GM12875 (cell line): Measurements from ENCODE around the gene ERC2.

Source experiments
- H3K4me3 ChIP-seq: one replicate; pipeline ENCODE4 v1.5.1; 2011; ENCODE audit warnings: low read depth, low read length, control low read depth
- TF ChIP-seq, protein P1 (sequence below): IDR thresholded peaks from 2 replicates; pipeline ENCODE4 v1.5.1; 2011; ENCODE audit warnings: low read depth, mild to moderate bottlenecking, control low read depth, inconsistent platforms, low read length, moderate library complexity, borderline replicate concordance; ENCODE audit not compliant: insufficient read depth

ERC2 gene

DNA sequence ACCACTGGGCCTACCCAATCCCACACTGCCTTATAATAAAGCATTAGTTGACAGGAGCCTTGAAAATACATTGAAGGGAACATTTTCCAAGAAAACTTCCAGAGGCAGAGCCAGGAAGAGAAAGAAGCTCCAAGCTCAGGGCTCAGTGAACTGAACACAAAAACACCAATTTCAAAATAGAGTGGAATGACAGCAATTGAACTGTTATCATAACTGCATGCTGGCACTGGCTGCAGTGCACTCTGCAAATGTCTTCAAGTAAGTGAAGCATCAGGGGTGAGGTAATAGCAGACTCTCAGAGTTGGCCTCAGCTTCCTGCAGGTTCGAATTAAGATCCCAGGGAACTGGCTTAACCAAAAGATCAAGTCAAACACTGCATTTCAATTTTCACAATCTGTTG, 593.2 kb downstream of the ERC2 start:
- H3K4me3 ChIP-seq = no peak overlapping the region
- TF ChIP-seq, protein P1, sequence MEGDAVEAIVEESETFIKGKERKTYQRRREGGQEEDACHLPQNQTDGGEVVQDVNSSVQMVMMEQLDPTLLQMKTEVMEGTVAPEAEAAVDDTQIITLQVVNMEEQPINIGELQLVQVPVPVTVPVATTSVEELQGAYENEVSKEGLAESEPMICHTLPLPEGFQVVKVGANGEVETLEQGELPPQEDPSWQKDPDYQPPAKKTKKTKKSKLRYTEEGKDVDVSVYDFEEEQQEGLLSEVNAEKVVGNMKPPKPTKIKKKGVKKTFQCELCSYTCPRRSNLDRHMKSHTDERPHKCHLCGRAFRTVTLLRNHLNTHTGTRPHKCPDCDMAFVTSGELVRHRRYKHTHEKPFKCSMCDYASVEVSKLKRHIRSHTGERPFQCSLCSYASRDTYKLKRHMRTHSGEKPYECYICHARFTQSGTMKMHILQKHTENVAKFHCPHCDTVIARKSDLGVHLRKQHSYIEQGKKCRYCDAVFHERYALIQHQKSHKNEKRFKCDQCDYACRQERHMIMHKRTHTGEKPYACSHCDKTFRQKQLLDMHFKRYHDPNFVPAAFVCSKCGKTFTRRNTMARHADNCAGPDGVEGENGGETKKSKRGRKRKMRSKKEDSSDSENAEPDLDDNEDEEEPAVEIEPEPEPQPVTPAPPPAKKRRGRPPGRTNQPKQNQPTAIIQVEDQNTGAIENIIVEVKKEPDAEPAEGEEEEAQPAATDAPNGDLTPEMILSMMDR = no peak

- TF ChIP-seq, protein P1 = no peak
- H3K4me3 ChIP-seq = no peak overlapping the region
Measured at GRCh38 chr3:55873523-55874254, 594.6 kb downstream of the ERC2 start.

GRCh38 chr3:55870594-55870993, 597.7 kb downstream of the ERC2 start:
- TF ChIP-seq, protein P1 = no peak
- no peak overlapping the region for H3K4me3 ChIP-seq

- H3K4me3 ChIP-seq = no peak overlapping the region
- TF ChIP-seq, protein P1 = no peak
Measured at GRCh38 chr3:55868347-55868746, 599.9 kb downstream of the ERC2 start.

DNA sequence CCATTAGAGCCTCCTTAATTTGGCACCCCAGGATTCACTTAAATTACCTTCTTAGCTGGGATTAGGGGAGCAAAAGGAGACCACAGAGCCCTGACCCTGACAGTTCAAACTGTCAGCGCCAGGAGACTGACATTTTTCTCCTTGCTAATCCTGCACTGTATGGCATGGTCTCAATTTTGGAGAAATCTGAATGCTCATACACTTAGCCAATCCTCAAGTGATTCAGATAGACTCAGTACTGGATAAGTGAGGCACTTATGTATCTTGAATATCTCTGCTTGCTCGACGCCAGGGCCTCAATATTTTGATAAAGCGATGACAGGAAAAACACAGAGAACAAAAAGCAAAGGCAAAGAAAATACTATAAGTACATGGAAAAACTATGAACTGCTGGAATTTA, 605.2 kb downstream of the ERC2 start:
- no peak overlapping the region for H3K4me3 ChIP-seq
- TF ChIP-seq, protein P1 = no peak

DNA sequence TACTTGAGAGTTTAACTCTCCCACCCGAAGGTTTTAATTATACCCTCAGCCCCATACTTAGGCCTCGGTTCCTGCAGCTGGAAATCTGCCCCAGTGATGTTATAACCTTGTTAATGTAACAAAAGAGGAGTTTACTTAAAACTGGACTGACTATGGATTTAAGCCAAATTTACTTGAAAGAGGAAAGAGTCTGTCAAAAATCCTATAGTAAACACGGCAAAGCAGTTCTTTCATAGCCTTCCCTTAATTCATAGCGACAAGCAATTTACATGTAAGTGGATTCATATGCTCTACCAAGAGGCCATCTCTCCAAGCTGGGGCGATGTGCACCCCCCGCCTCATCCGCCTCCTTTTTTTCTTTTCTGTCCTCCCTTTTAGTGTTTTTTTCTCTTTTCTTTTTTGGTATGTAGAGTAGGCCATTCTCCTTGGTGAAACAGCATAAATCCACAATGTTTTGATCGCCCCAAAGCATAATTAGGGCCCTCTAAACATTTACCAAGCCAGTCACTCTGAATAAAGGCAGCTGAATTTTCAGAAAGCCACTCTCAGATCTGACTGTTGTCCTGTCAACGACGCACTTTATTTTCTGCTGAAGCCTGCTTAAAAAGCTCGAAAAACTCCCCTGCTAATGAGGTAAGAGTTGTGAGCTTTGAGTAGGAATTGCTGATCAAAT, 608.1 kb downstream of the ERC2 start:
- TF ChIP-seq, protein P1 = no peak
- no peak overlapping the region for H3K4me3 ChIP-seq

- no peak overlapping the region for H3K4me3 ChIP-seq
- TF ChIP-seq, protein P1 = no peak
Measured at GRCh38 chr3:55859305-55859704, 609.0 kb downstream of the ERC2 start.
